ENCODE measurements around the gene PKIG.

- TF ChIP-seq, protein P1, sequence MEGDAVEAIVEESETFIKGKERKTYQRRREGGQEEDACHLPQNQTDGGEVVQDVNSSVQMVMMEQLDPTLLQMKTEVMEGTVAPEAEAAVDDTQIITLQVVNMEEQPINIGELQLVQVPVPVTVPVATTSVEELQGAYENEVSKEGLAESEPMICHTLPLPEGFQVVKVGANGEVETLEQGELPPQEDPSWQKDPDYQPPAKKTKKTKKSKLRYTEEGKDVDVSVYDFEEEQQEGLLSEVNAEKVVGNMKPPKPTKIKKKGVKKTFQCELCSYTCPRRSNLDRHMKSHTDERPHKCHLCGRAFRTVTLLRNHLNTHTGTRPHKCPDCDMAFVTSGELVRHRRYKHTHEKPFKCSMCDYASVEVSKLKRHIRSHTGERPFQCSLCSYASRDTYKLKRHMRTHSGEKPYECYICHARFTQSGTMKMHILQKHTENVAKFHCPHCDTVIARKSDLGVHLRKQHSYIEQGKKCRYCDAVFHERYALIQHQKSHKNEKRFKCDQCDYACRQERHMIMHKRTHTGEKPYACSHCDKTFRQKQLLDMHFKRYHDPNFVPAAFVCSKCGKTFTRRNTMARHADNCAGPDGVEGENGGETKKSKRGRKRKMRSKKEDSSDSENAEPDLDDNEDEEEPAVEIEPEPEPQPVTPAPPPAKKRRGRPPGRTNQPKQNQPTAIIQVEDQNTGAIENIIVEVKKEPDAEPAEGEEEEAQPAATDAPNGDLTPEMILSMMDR (IDR thresholded peaks at IDR 0.05 in 4 of 5, conservative IDR thresholded peaks at IDR 0.05 in 1 of 5), result no peak
- no peak for TF ChIP-seq POLR2A (IDR thresholded peaks at IDR 0.05)
Measured at GRCh38 chr20:44637522-44638372, 55.4 kb downstream of the PKIG start.

Data from gastrocnemius medialis (tissue), 4 donors.